Heart left ventricle (tissue), 13 donors: ENCODE results near the gene ARV1.

Experiments
- POLR2A ChIP-seq, 2 donors: fragments of 450-650 bp; IDR thresholded peaks; one replicate each; pipeline ENCODE4 v1.6.1; 2017; ENCODE audit warnings: antibody characterized with exemption in 2 of 2, mild to moderate bottlenecking in 2 of 2, moderate library complexity in 2 of 2
- TF ChIP-seq, protein P1 (sequence below), 12 donors: fragments of 200-600 bp; sonication (generic) in 4 of 12; IDR thresholded peaks; one replicate each; pipeline versions ENCODE4 v1.5.0 to v1.8.0; 2018 to 2022; ENCODE audit warnings: antibody characterized with exemption in 12 of 12, mild to moderate bottlenecking in 5 of 12
- donor health status: ischemic (EF 13 %, LVEDD 7.1; RV severe dilation, severe dysfunction).
- donor health status: DM: no; HTN: yes; CAD: no.
- donor health status: DM: no; HTN: no; CAD: no.
- donor health status: ischemic (EF 25% LVEDD 6.9; RV normal size, moderate dysfunction).
- donor health status: ischemic (EF 25% LVEDD 5.7; RV mildly dilated, moderate dysfunction).
- donor health status: ischemic (EF 35%, LVEDD 5.7; RV mildly dilated, moderate dysfunction).
- donor health status: nonischemic (EF 11% LVEDD 7.7; RV severe dilation, severe dysfunction).
- donor health status: DM: yes; HTN: yes; CAD: no.
- donor health status: PGD.
- donor health status: ischemic (EF 29% LVEDD 5.4; RV normal size, mild dysfunction).
- donor health status: nonischemic (EF 23%, LVEDD 6.1; RV moderate dilation, normal function).

- TF ChIP-seq, protein P1, sequence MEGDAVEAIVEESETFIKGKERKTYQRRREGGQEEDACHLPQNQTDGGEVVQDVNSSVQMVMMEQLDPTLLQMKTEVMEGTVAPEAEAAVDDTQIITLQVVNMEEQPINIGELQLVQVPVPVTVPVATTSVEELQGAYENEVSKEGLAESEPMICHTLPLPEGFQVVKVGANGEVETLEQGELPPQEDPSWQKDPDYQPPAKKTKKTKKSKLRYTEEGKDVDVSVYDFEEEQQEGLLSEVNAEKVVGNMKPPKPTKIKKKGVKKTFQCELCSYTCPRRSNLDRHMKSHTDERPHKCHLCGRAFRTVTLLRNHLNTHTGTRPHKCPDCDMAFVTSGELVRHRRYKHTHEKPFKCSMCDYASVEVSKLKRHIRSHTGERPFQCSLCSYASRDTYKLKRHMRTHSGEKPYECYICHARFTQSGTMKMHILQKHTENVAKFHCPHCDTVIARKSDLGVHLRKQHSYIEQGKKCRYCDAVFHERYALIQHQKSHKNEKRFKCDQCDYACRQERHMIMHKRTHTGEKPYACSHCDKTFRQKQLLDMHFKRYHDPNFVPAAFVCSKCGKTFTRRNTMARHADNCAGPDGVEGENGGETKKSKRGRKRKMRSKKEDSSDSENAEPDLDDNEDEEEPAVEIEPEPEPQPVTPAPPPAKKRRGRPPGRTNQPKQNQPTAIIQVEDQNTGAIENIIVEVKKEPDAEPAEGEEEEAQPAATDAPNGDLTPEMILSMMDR (IDR thresholded peaks at IDR 0.05), result no peak
- no peak for TF ChIP-seq POLR2A (IDR thresholded peaks at IDR 0.05)
Observed at GRCh38 chr1:230982696-230983095, 3.8 kb downstream of the ARV1 start.
